ENCODE data around the gene TMEM161B.

The TMEM161B gene

GRCh38 chr5:88226881-88227450, 41.7 kb downstream of the TMEM161B start:
- TF ChIP-seq CREB1 (IDR thresholded peaks at IDR 0.05; ENCODE audit: low read depth) = no peak
- TF ChIP-seq NFIC (IDR thresholded peaks at IDR 0.05) = no peak
- TF ChIP-seq RAD21 (IDR thresholded peaks at IDR 0.05; ENCODE audit: low read depth) = no peak
- TF ChIP-seq MAX (IDR thresholded peaks at IDR 0.05) = no peak
- TF ChIP-seq TAF1 (IDR thresholded peaks at IDR 0.05; ENCODE audit: low read depth) = no peak
- TF ChIP-seq ZBTB7A (IDR thresholded peaks at IDR 0.05; ENCODE audit: low read depth) = no peak
- TF ChIP-seq EGR1 (IDR thresholded peaks at IDR 0.05) = no peak
- TF ChIP-seq CEBPB (IDR thresholded peaks at IDR 0.05) = no peak
- no peak for TF ChIP-seq FOXM1 (IDR thresholded peaks at IDR 0.05; ENCODE audit: borderline replicate concordance, low read depth)
- TF ChIP-seq USF1 (IDR thresholded peaks at IDR 0.05) = no peak
- no peak for TF ChIP-seq TCF12 (IDR thresholded peaks at IDR 0.05; ENCODE audit: low read depth)
- TF ChIP-seq YY1 (IDR thresholded peaks at IDR 0.05; ENCODE audit: low read depth) = no peak
- TF ChIP-seq REST (IDR thresholded peaks at IDR 0.05; ENCODE audit: low read depth) = no peak
- no peak for TF ChIP-seq EP300 (IDR thresholded peaks at IDR 0.05; ENCODE audit: borderline replicate concordance)
- TF ChIP-seq TEAD4 (IDR thresholded peaks at IDR 0.05) = no peak

GRCh38 chr5:88214655-88215054, 54.0 kb downstream of the TMEM161B start:
- TF ChIP-seq TEAD4 (IDR thresholded peaks at IDR 0.05) (no peak), REST (IDR thresholded peaks at IDR 0.05; ENCODE audit: low read depth) (no peak), CEBPB (IDR thresholded peaks at IDR 0.05) (no peak), FOXM1 (IDR thresholded peaks at IDR 0.05; ENCODE audit: borderline replicate concordance, low read depth) (no peak), ZBTB7A (IDR thresholded peaks at IDR 0.05; ENCODE audit: low read depth) (no peak), MAX (IDR thresholded peaks at IDR 0.05) (no peak), EP300 (IDR thresholded peaks at IDR 0.05; ENCODE audit: borderline replicate concordance) (no peak), NFIC (IDR thresholded peaks at IDR 0.05) (no peak), RAD21 (IDR thresholded peaks at IDR 0.05; ENCODE audit: low read depth) (no peak), YY1 (IDR thresholded peaks at IDR 0.05; ENCODE audit: low read depth) (no peak), TAF1 (IDR thresholded peaks at IDR 0.05; ENCODE audit: low read depth) (no peak), CREB1 (IDR thresholded peaks at IDR 0.05; ENCODE audit: low read depth) (no peak), TCF12 (IDR thresholded peaks at IDR 0.05; ENCODE audit: low read depth) (no peak), EGR1 (IDR thresholded peaks at IDR 0.05) (no peak), USF1 (IDR thresholded peaks at IDR 0.05) (no peak)

GRCh38 chr5:88207575-88207974, 61.1 kb downstream of the TMEM161B start:
- no peak for TF ChIP-seq USF1 (IDR thresholded peaks at IDR 0.05)
- no peak for TF ChIP-seq EGR1 (IDR thresholded peaks at IDR 0.05)
- no peak for TF ChIP-seq CEBPB (IDR thresholded peaks at IDR 0.05)
- TF ChIP-seq TEAD4 (IDR thresholded peaks at IDR 0.05) = no peak
- TF ChIP-seq NFIC (IDR thresholded peaks at IDR 0.05) = no peak
- no peak for TF ChIP-seq YY1 (IDR thresholded peaks at IDR 0.05; ENCODE audit: low read depth)
- no peak for TF ChIP-seq FOXM1 (IDR thresholded peaks at IDR 0.05; ENCODE audit: borderline replicate concordance, low read depth)
- no peak for TF ChIP-seq ZBTB7A (IDR thresholded peaks at IDR 0.05; ENCODE audit: low read depth)
- no peak for TF ChIP-seq EP300 (IDR thresholded peaks at IDR 0.05; ENCODE audit: borderline replicate concordance)
- no peak for TF ChIP-seq MAX (IDR thresholded peaks at IDR 0.05)
- no peak for TF ChIP-seq RAD21 (IDR thresholded peaks at IDR 0.05; ENCODE audit: low read depth)
- no peak for TF ChIP-seq TAF1 (IDR thresholded peaks at IDR 0.05; ENCODE audit: low read depth)
- TF ChIP-seq CREB1 (IDR thresholded peaks at IDR 0.05; ENCODE audit: low read depth) = no peak
- TF ChIP-seq REST (IDR thresholded peaks at IDR 0.05; ENCODE audit: low read depth) = no peak
- TF ChIP-seq TCF12 (IDR thresholded peaks at IDR 0.05; ENCODE audit: low read depth) = no peak
